Heart right ventricle (tissue), 16 donors: ENCODE results near the gene KNCN. TPM values are rescaled to one million over a fixed set of nuclear protein-coding genes. Genes with fewer than 3 reads are reported as not detected.

Source experiments
- ATAC-seq, 8 donors: fragments of 200-7000 bp; cut with Tn5 transposase; one replicate each; pipeline ENCODE4 v1.9.1; 2020; ENCODE audit warnings: mild to moderate bottlenecking in 8 of 8, moderate library complexity in 8 of 8, moderate number of reproducible peaks in 1 of 8
- DNase-seq, 2 donors: peaks; one replicate each; pipeline ENCODE4 v3.0.0-alpha.2; 2020
- H3K27ac ChIP-seq, 10 donors: fragments of 200-600 bp; sonication (generic) in 2 of 10; one replicate each; pipeline versions ENCODE4 v1.5.0 to v1.8.0; 2020 to 2022; ENCODE audit warnings: mild to moderate bottlenecking in 3 of 10
- H3K27me3 ChIP-seq, 7 donors: fragments of 200-600 bp; one replicate each; pipeline ENCODE4 v1.8.0; 2021 to 2022; ENCODE audit warnings: mild to moderate bottlenecking in 2 of 7
- H3K36me3 ChIP-seq, 9 donors: fragments of 200-600 bp; sonication (generic) in 1 of 9; one replicate each; pipeline versions ENCODE4 v1.5.0 to v1.8.0; 2020 to 2022; ENCODE audit warnings: mild to moderate bottlenecking in 2 of 9
- H3K4me1 ChIP-seq, 9 donors: fragments of 200-600 bp; sonication (generic) in 1 of 9; one replicate each; pipeline versions ENCODE4 v1.5.0 to v1.8.0; 2020 to 2022; ENCODE audit warnings: mild to moderate bottlenecking in 4 of 9
- H3K4me3 ChIP-seq, 10 donors: fragments of 200-600 bp; sonication (generic) in 2 of 10; one replicate each; pipeline versions ENCODE4 v1.5.0 to v1.8.0; 2020 to 2022; ENCODE audit warnings: mild to moderate bottlenecking in 7 of 10, moderate library complexity in 2 of 10
- H3K9me3 ChIP-seq, 11 donors: fragments of 200-600 bp in 10 of 11; sonication (generic) in 2 of 11; one replicate each; pipeline versions ENCODE4 v1.5.0 to v1.8.0; 2013 to 2022; ENCODE audit warnings: mild to moderate bottlenecking in 2 of 11, control low read depth in 1 of 11, moderate library complexity in 1 of 11
- CTCF ChIP-seq, 9 donors: fragments of 200-600 bp; sonication (generic) in 2 of 9; IDR thresholded peaks; one replicate each; pipeline versions ENCODE4 v1.5.0 to v1.8.0; 2021 to 2022; ENCODE audit warnings: antibody characterized with exemption in 9 of 9, mild to moderate bottlenecking in 5 of 9, moderate library complexity in 1 of 9
- WGBS, 2 donors: extraction: QIAGEN DNeasy Blood & Tissue Kit; methylation state at CpG; one replicate each; pipeline ENCODE4 v1.1.7; 2013; ENCODE audit warnings: inconsistent platforms in 1 of 2; 5-methylcytosine and 5-hydroxymethylcytosine counted together
- intact Hi-C, 10 donors: fragments of 100-400 bp; cut with DNase I; formaldehyde crosslinking; loops; one replicate each; pipeline versions ENCODE4 v1.11.1 to v1.14.2; 2022
- polyA plus RNA-seq, 2 donors: library from polyadenylated mRNA; stranded (reverse); fragments of 200-250 nt; gene quantifications; one replicate each; pipeline ENCODE4 v1.2.3, GENCODE V29; 2013
- total RNA-seq, 10 donors: library from RNA; stranded (reverse); fragmentation: NEBNext Ultra II Directional in 3 of 10; extraction: Animal tissue kit (Norgen Biotek cat#: 25700) in 3 of 10; gene quantifications; one replicate each; pipeline versions ENCODE4 v1.2.1 to v1.2.4, GENCODE V29; 2021 to 2023
- donor health status: Arrhythmogenic right ventricular cardiomyopathy.
- donor health status: ischemic (EF 13 %, LVEDD 7.1; RV severe dilation, severe dysfunction).
- donor health status: healthy with polysubstance abuse.
- donor health status: DM: no; HTN: yes; CAD: no.
- donor health status: DM: no; HTN: no; CAD: no.
- donor health status: ischemic (EF 25% LVEDD 6.9; RV normal size, moderate dysfunction).
- donor health status: ischemic (EF 25% LVEDD 5.7; RV mildly dilated, moderate dysfunction).
- donor health status: healthy.
- donor health status: DM: yes; HTN: yes; CAD: no.
- donor health status: Ischemic cardiomyopathy.
- donor health status: ischemic (EF 35%, LVEDD 5.7; RV mildly dilated, moderate dysfunction).
- donor health status: nonischemic (EF 11% LVEDD 7.7; RV severe dilation, severe dysfunction).
- donor health status: DM: yes; HTN: yes; CAD: no.
- donor health status: PGD.
- donor health status: ischemic (EF 29% LVEDD 5.4; RV normal size, mild dysfunction).
- donor health status: nonischemic (EF 23%, LVEDD 6.1; RV moderate dilation, normal function).

The KNCN gene
- total and polyA plus RNA-seq, 12 donors, result not detected

- no peak for TF ChIP-seq CTCF (IDR thresholded peaks at IDR 0.05)
- Histone ChIP-seq H3K27me3 (peaks cover 8 to 71% (median 55%) of the 10 kb centered on the region in 7 donors), H3K9me3 (no peaks in the 10 kb centered on the region), H3K4me1 (no peaks in the 10 kb centered on the region), H3K36me3 (no peaks in the 10 kb centered on the region), H3K27ac (no peak overlapping the region), H3K4me3 (no peak overlapping the region)
- no peak for ATAC-seq
- 66 to 68% methylated on average over 6 of the region's 6 CpGs for WGBS, 2 donors
- intact Hi-C loops, result no loop called here
- no peak for DNase-seq
Observed at GRCh38 chr1:46496505-46496904, 54.9 kb downstream of the KNCN start.

GRCh38 chr1:46495778-46496177, 55.7 kb downstream of the KNCN start:
- Histone ChIP-seq H3K27ac (no peak overlapping the region), H3K4me3 (no peak overlapping the region), H3K27me3 (peaks cover 15 to 74% (median 62%) of the 10 kb centered on the region in 7 donors), H3K36me3 (no peaks in the 10 kb centered on the region), H3K4me1 (peaks cover 0 to 4% (median under 1%) of the 10 kb centered on the region in 9 donors), H3K9me3 (no peaks in the 10 kb centered on the region)
- 87 to 91% methylated on average over 2 of the region's 2 CpGs for WGBS, 2 donors
- no peak for TF ChIP-seq CTCF (IDR thresholded peaks at IDR 0.05)
- ATAC-seq (no peak), DNase-seq (no peak)
- intact Hi-C loops, result no loop called here

Other genes with a start within 250 kb of the KNCN start
- gene LRRC41, start 248.0 kb downstream of the KNCN start, total RNA-seq, result 10 to 100 TPM; 36.7 to 52.5 (median 43.6) TPM
- gene LRRC41, start 248.0 kb downstream of the KNCN start, polyA plus RNA-seq, result 10 to 100 TPM; 15.4 to 23.1 TPM
- 1,000 to 10,000 TPM in 5 of 10 donors, 100 to 1,000 TPM in 5; 759 to 1,195 (median 1,005) TPM for gene UQCRH, start 247.9 kb downstream of the KNCN start, total RNA-seq
- 1,000 to 10,000 TPM in 1 of 2 donors, 100 to 1,000 TPM in 1; 819 to 1,588 TPM for gene UQCRH, start 247.9 kb downstream of the KNCN start, polyA plus RNA-seq
- 10 to 100 TPM; 12.5 to 18.7 (median 16.5) TPM for gene NSUN4, start 210.8 kb downstream of the KNCN start, total RNA-seq
- gene NSUN4, start 210.8 kb downstream of the KNCN start, polyA plus RNA-seq, result 1 to 10 TPM; 9.6 to 9.9 TPM
- 1 to 10 TPM; 1.8 to 9.8 (median 3.1) TPM for gene FAAH, start 157.3 kb downstream of the KNCN start, total RNA-seq
- 10 to 100 TPM in 1 of 2 donors, 1 to 10 TPM in 1; 2.4 to 16.4 TPM for gene FAAH, start 157.3 kb downstream of the KNCN start, polyA plus RNA-seq
- gene DMBX1, start 61.8 kb downstream of the KNCN start, total RNA-seq, result not detected
- gene DMBX1, start 61.8 kb downstream of the KNCN start, polyA plus RNA-seq, result not detected
- 10 to 100 TPM; 32.2 to 50.6 (median 36.8) TPM for gene MKNK1, start 52.6 kb upstream of the KNCN start, total RNA-seq
- 10 to 100 TPM; 22.4 to 43.1 TPM for gene MKNK1, start 52.6 kb upstream of the KNCN start, polyA plus RNA-seq
- gene MOB3C, start 65.2 kb upstream of the KNCN start, total RNA-seq, result 10 to 100 TPM in 6 of 10 donors, 1 to 10 TPM in 4; 8.6 to 16.9 (median 12.2) TPM
- gene MOB3C, start 65.2 kb upstream of the KNCN start, polyA plus RNA-seq, result 1 to 10 TPM; 7.9 to 9.6 TPM
- 100 to 1,000 TPM; 157 to 271 (median 209) TPM for gene ATPAF1, start 116.7 kb upstream of the KNCN start, total RNA-seq
- 100 to 1,000 TPM in 1 of 2 donors, 10 to 100 TPM in 1; 80.5 to 196 TPM for gene ATPAF1, start 116.7 kb upstream of the KNCN start, polyA plus RNA-seq
- not detected for gene TEX38, start 120.2 kb upstream of the KNCN start, total RNA-seq
- gene TEX38, start 120.2 kb upstream of the KNCN start, polyA plus RNA-seq, result not detected
- gene EFCAB14, start 167.5 kb upstream of the KNCN start, total RNA-seq, result 10 to 100 TPM; 46.0 to 74.5 (median 63.2) TPM
- gene EFCAB14, start 167.5 kb upstream of the KNCN start, polyA plus RNA-seq, result 10 to 100 TPM; 11.0 to 19.9 TPM
- 10 to 100 TPM in 3 of 10 donors, 1 to 10 TPM in 4, under 1 TPM in 3; 0.77 to 22.5 (median 3.8) TPM for gene CYP4B1, start 247.4 kb upstream of the KNCN start, total RNA-seq
- 10 to 100 TPM; 15.9 to 33.2 TPM for gene CYP4B1, start 247.4 kb upstream of the KNCN start, polyA plus RNA-seq